ENCODE measurements around the gene PTGDS. TPM values are rescaled to one million over a fixed set of nuclear protein-coding genes. Genes with fewer than 3 reads are reported as not detected.

Gene PTGDS
- total and polyA plus RNA-seq, 9 of the 15 experiments (the other 6 are each of a cell fraction or from before 2014, with no cell fraction given): 0.46 to 7.1 (median 2.0) TPM

DNA sequence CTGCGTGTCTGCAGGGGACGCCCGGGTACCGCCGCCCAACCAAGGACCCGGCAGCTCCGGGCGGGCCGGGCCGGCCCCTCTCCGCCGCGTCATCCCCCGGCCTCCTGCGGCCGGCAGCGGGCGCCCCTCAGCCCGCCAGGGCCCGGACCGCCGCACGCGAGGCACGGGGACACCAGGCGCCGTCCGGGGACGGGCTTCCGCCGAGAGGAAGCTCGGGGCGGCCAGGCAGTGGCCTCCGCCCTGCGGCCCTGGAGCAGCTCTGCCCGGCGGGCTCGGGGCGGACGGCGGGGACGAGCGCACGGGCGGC, 33.1 kb upstream of the PTGDS start (continued):
- TF ChIP-seq, protein P1, sequence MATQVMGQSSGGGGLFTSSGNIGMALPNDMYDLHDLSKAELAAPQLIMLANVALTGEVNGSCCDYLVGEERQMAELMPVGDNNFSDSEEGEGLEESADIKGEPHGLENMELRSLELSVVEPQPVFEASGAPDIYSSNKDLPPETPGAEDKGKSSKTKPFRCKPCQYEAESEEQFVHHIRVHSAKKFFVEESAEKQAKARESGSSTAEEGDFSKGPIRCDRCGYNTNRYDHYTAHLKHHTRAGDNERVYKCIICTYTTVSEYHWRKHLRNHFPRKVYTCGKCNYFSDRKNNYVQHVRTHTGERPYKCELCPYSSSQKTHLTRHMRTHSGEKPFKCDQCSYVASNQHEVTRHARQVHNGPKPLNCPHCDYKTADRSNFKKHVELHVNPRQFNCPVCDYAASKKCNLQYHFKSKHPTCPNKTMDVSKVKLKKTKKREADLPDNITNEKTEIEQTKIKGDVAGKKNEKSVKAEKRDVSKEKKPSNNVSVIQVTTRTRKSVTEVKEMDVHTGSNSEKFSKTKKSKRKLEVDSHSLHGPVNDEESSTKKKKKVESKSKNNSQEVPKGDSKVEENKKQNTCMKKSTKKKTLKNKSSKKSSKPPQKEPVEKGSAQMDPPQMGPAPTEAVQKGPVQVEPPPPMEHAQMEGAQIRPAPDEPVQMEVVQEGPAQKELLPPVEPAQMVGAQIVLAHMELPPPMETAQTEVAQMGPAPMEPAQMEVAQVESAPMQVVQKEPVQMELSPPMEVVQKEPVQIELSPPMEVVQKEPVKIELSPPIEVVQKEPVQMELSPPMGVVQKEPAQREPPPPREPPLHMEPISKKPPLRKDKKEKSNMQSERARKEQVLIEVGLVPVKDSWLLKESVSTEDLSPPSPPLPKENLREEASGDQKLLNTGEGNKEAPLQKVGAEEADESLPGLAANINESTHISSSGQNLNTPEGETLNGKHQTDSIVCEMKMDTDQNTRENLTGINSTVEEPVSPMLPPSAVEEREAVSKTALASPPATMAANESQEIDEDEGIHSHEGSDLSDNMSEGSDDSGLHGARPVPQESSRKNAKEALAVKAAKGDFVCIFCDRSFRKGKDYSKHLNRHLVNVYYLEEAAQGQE (IDR thresholded peaks at IDR 0.05; ENCODE audit: borderline replicate concordance): no peak
- TF ChIP-seq, protein P1 (CRISPR knock-in tag; IDR thresholded peaks at IDR 0.05; ENCODE audit: low read depth): peak; percentile 79; the same call in 1 of the 2 replicates
- TF ChIP-seq, protein P2, sequence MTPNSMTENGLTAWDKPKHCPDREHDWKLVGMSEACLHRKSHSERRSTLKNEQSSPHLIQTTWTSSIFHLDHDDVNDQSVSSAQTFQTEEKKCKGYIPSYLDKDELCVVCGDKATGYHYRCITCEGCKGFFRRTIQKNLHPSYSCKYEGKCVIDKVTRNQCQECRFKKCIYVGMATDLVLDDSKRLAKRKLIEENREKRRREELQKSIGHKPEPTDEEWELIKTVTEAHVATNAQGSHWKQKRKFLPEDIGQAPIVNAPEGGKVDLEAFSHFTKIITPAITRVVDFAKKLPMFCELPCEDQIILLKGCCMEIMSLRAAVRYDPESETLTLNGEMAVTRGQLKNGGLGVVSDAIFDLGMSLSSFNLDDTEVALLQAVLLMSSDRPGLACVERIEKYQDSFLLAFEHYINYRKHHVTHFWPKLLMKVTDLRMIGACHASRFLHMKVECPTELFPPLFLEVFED (CRISPR knock-in tag; conservative IDR thresholded peaks at IDR 0.05): no peak
- no peak for TF ChIP-seq ETS2 (tag; IDR thresholded peaks at IDR 0.05; ENCODE audit: borderline replicate concordance, poor library complexity, severe bottlenecking)
- TF ChIP-seq, protein P3, sequence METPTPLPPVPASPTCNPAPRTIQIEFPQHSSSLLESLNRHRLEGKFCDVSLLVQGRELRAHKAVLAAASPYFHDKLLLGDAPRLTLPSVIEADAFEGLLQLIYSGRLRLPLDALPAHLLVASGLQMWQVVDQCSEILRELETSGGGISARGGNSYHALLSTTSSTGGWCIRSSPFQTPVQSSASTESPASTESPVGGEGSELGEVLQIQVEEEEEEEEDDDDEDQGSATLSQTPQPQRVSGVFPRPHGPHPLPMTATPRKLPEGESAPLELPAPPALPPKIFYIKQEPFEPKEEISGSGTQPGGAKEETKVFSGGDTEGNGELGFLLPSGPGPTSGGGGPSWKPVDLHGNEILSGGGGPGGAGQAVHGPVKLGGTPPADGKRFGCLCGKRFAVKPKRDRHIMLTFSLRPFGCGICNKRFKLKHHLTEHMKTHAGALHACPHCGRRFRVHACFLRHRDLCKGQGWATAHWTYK (CRISPR knock-in tag; IDR thresholded peaks at IDR 0.05): peak; percentile 33; the same call in 1 of the 2 replicates
- TF ChIP-seq, protein P4, sequence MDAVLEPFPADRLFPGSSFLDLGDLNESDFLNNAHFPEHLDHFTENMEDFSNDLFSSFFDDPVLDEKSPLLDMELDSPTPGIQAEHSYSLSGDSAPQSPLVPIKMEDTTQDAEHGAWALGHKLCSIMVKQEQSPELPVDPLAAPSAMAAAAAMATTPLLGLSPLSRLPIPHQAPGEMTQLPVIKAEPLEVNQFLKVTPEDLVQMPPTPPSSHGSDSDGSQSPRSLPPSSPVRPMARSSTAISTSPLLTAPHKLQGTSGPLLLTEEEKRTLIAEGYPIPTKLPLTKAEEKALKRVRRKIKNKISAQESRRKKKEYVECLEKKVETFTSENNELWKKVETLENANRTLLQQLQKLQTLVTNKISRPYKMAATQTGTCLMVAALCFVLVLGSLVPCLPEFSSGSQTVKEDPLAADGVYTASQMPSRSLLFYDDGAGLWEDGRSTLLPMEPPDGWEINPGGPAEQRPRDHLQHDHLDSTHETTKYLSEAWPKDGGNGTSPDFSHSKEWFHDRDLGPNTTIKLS (IDR thresholded peaks at IDR 0.05; ENCODE audit: borderline replicate concordance, low read depth): peak; percentile 15; the same call in 1 of the 2 replicates
- TF ChIP-seq, protein P5, sequence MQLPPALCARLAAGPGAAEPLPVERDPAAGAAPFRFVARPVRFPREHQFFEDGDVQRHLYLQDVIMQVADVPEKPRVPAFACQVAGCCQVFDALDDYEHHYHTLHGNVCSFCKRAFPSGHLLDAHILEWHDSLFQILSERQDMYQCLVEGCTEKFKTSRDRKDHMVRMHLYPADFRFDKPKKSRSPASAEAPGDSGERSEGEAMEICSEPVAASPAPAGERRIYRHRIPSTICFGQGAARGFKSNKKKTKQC (CRISPR knock-in tag; IDR thresholded peaks at IDR 0.05): 0 out of 2 replicates have a peak, but pooled peaks have one; percentile 1
- no peak for TF ChIP-seq ZZZ3 (IDR thresholded peaks at IDR 0.05)
- no peak for TF ChIP-seq SMC3 (conservative IDR thresholded peaks at IDR 0.05; ENCODE audit: insufficient read depth, low read depth, low read length)
- TF ChIP-seq GATAD2B (IDR thresholded peaks at IDR 0.05; ENCODE audit: borderline replicate concordance): peak; percentile 97
- TF ChIP-seq ASH1L (IDR thresholded peaks at IDR 0.05; ENCODE audit: borderline replicate concordance, low read depth, partially characterized antibody): no peak
- 0 out of 2 replicates have a peak, but pooled peaks have one; percentile 11 for TF ChIP-seq CREB1 (IDR thresholded peaks at IDR 0.05)
- no peak for TF ChIP-seq CREB1 (CRISPR knock-in tag; IDR thresholded peaks at IDR 0.05)
- TF ChIP-seq, protein P6, sequence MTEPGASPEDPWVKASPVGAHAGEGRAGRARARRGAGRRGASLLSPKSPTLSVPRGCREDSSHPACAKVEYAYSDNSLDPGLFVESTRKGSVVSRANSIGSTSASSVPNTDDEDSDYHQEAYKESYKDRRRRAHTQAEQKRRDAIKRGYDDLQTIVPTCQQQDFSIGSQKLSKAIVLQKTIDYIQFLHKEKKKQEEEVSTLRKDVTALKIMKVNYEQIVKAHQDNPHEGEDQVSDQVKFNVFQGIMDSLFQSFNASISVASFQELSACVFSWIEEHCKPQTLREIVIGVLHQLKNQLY (CRISPR knock-in tag; conservative IDR thresholded peaks at IDR 0.05): no peak
- TF ChIP-seq TAL1 (IDR thresholded peaks at IDR 0.05): no peak
